ENCODE measurements around the gene PHKG2.

PHKG2 gene

DNA sequence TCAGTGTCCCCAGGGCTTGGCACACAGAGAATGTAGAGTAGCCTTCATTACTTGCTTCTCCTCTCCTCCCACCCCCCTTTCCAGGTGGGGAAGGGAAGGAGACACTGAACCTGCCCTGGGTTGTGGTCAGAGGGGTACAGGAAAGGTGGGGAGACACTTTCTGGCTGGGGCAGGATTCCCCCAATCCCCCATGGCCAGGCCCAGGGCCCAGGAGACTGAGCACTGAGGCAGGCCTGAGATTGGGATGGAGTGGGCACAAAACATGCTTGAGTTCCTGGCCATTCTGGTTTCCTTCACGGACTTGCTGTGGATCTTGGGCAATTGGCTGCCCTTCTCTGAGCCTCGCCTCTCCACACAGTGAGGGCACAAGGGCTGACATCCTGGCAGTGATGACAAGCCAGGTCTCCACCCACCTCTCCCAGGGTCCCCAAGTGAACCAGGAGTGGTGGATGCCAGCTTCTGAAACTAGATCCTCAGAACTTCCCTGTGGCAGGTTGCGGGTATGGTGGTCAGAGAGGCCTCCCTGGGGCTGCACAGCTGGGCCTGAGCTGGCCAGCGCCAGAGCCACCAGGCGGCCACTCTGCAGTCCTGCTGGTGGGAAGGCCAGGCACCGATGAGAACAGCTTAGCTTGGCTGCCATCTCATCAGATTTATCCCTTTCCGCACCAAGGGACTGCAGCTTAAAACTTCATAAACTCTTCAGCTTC lies 29.5 kb downstream of the PHKG2 start:
- TF ChIP-seq ZNF274 (IDR thresholded peaks at IDR 0.05; ENCODE audit: low read depth, low read length) (no peak), SUZ12 (IDR thresholded peaks at IDR 0.05; ENCODE audit: extremely low read depth, insufficient read depth, insufficient read length) (no peak), YY1 (IDR thresholded peaks at IDR 0.05; ENCODE audit: insufficient read depth, insufficient read length) (no peak)
- Histone ChIP-seq H3K36me3 (ENCODE audit: insufficient read depth, insufficient read length, low read length) (peaks cover 73% of the 10 kb centered on the region), H3K9me3 (ENCODE audit: insufficient read depth, low read length) (no peaks in the 10 kb centered on the region), H3K4me3 (ENCODE audit: insufficient read length, low read depth) (no peak overlapping the region), H3K27me3 (ENCODE audit: insufficient read depth, insufficient read length) (no peaks in the 10 kb centered on the region), H3K9ac (ENCODE audit: insufficient read length, low read depth) (no peak overlapping the region), H3K4me1 (ENCODE audit: insufficient read depth, insufficient read length) (peaks cover 18% of the 10 kb centered on the region)
- no peak for DNase-seq (ENCODE audit: low read depth, low spot score)

- no peak for DNase-seq (ENCODE audit: low read depth, low spot score)
- no peak overlapping the region for H3K4me3 ChIP-seq (ENCODE audit: insufficient read length, low read depth)
- peak overlapping the region; percentile 53 for H3K9ac ChIP-seq (ENCODE audit: insufficient read length, low read depth)
- H3K4me1 ChIP-seq (ENCODE audit: insufficient read depth, insufficient read length), result peaks cover 21% of the 10 kb centered on the region
- no peaks in the 10 kb centered on the region for H3K27me3 ChIP-seq (ENCODE audit: insufficient read depth, insufficient read length)
- peaks cover 73% of the 10 kb centered on the region for H3K36me3 ChIP-seq (ENCODE audit: insufficient read depth, insufficient read length, low read length)
- TF ChIP-seq ZNF274 (IDR thresholded peaks at IDR 0.05; ENCODE audit: low read depth, low read length) (no peak), YY1 (IDR thresholded peaks at IDR 0.05; ENCODE audit: insufficient read depth, insufficient read length) (no peak), SUZ12 (IDR thresholded peaks at IDR 0.05; ENCODE audit: extremely low read depth, insufficient read depth, insufficient read length) (no peak)
- H3K9me3 ChIP-seq (ENCODE audit: insufficient read depth, low read length), result no peaks in the 10 kb centered on the region
These were observed 30.5 kb downstream of the PHKG2 start for GRCh38 chr16:30778549-30779244.

DNA sequence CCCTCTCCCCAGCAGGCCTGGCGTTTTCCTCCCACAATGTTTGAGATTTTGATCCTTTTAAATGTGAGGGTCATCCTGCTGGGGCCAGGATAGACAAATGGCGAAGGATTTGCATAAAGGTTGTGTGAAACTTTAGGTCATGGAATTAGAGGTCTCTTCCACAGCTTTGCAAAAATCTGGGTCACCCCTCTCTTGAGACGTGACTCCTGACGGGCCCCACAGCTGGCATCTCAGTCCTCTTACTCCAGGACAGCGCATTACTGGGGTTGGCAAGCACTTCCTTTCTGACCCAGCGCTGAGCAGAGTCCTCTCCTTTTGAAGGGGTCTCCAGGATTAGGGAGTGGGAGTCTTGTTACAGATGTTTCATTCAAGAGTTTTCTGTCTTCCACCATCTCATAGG lies 31.4 kb downstream of the PHKG2 start:
- Histone ChIP-seq H3K4me3 (ENCODE audit: insufficient read length, low read depth) (no peak overlapping the region), H3K27me3 (ENCODE audit: insufficient read depth, insufficient read length) (no peaks in the 10 kb centered on the region), H3K36me3 (ENCODE audit: insufficient read depth, insufficient read length, low read length) (peaks cover 73% of the 10 kb centered on the region), H3K9me3 (ENCODE audit: insufficient read depth, low read length) (no peaks in the 10 kb centered on the region), H3K4me1 (ENCODE audit: insufficient read depth, insufficient read length) (peaks cover 20% of the 10 kb centered on the region), H3K9ac (ENCODE audit: insufficient read length, low read depth) (peak overlapping the region; percentile 34)
- DNase-seq (ENCODE audit: low read depth, low spot score), result no peak
- TF ChIP-seq SUZ12 (IDR thresholded peaks at IDR 0.05; ENCODE audit: extremely low read depth, insufficient read depth, insufficient read length) (no peak), YY1 (IDR thresholded peaks at IDR 0.05; ENCODE audit: insufficient read depth, insufficient read length) (no peak), ZNF274 (IDR thresholded peaks at IDR 0.05; ENCODE audit: low read depth, low read length) (no peak)

- DNase-seq (ENCODE audit: low read depth, low spot score), result no peak
- no peak overlapping the region for H3K4me3 ChIP-seq (ENCODE audit: insufficient read length, low read depth)
- TF ChIP-seq ZNF274 (IDR thresholded peaks at IDR 0.05; ENCODE audit: low read depth, low read length), result no peak
- no peak overlapping the region for H3K9ac ChIP-seq (ENCODE audit: insufficient read length, low read depth)
- H3K36me3 ChIP-seq (ENCODE audit: insufficient read depth, insufficient read length, low read length), result peaks cover 73% of the 10 kb centered on the region
- H3K4me1 ChIP-seq (ENCODE audit: insufficient read depth, insufficient read length), result peaks cover 17% of the 10 kb centered on the region
- H3K27me3 ChIP-seq (ENCODE audit: insufficient read depth, insufficient read length), result no peaks in the 10 kb centered on the region
- H3K9me3 ChIP-seq (ENCODE audit: insufficient read depth, low read length), result no peaks in the 10 kb centered on the region
These were observed 31.8 kb downstream of the PHKG2 start for GRCh38 chr16:30780021-30780420.

- peaks cover 77% of the 10 kb centered on the region for H3K36me3 ChIP-seq (ENCODE audit: insufficient read depth, insufficient read length, low read length)
- no peaks in the 10 kb centered on the region for H3K27me3 ChIP-seq (ENCODE audit: insufficient read depth, insufficient read length)
- no peaks in the 10 kb centered on the region for H3K9me3 ChIP-seq (ENCODE audit: insufficient read depth, low read length)
- no peak overlapping the region for H3K9ac ChIP-seq (ENCODE audit: insufficient read length, low read depth)
- no peak for DNase-seq (ENCODE audit: low read depth, low spot score)
- peaks cover 17% of the 10 kb centered on the region for H3K4me1 ChIP-seq (ENCODE audit: insufficient read depth, insufficient read length)
- TF ChIP-seq YY1 (IDR thresholded peaks at IDR 0.05; ENCODE audit: insufficient read depth, insufficient read length) (no peak), ZNF274 (IDR thresholded peaks at IDR 0.05; ENCODE audit: low read depth, low read length) (no peak), SUZ12 (IDR thresholded peaks at IDR 0.05; ENCODE audit: extremely low read depth, insufficient read depth, insufficient read length) (no peak)
- H3K4me3 ChIP-seq (ENCODE audit: insufficient read length, low read depth), result no peak overlapping the region
These were observed 32.3 kb downstream of the PHKG2 start for GRCh38 chr16:30780549-30780948.

DNA sequence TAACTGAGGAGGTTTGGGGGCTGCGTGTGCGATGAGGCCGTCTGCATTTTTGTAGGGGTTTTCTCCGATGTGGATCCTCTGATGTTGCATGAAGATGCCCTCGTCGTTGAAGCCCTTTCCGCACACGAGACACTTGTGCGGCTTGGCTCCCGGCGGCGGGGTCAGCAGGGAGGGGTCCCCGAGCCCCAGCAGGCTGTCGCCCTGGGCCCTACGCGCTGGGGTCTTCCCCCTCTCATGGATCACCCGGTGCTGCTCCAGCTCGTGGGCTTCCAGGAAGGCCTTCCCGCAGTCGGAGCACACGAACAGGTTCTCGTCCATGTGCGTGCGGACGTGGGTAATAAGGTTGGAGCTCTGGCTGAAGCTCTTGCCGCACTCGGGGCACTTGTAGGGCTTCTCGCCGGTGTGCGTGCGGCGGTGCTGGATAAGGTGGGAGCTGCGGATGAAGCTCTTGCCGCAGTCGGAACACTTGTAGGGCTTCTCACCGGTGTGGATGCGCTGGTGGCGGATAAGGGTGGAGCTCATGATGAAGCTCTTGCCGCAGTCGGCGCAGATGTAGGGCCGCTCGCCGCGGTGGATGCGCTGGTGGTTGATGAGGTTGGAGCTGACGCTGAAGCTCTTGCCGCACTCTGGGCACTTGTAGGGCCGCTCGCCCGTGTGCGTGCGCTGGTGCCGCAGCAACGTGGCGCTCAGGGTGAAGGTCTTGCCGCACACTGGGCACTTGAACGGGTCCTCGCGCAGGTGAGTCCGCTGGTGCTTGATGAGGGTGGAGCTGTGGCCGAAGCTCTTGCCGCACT lies 34.5 kb downstream of the PHKG2 start:
- peaks cover 76% of the 10 kb centered on the region for H3K36me3 ChIP-seq (ENCODE audit: insufficient read depth, insufficient read length, low read length)

More for the DNA sequence above, 34.5 kb downstream of the PHKG2 start:
- Histone ChIP-seq H3K4me3 (ENCODE audit: insufficient read length, low read depth) (no peak overlapping the region), H3K4me1 (ENCODE audit: insufficient read depth, insufficient read length) (peaks cover 15% of the 10 kb centered on the region), H3K27me3 (ENCODE audit: insufficient read depth, insufficient read length) (no peaks in the 10 kb centered on the region), H3K9ac (ENCODE audit: insufficient read length, low read depth) (no peak overlapping the region), H3K9me3 (ENCODE audit: insufficient read depth, low read length) (no peaks in the 10 kb centered on the region)
- no peak for DNase-seq (ENCODE audit: low read depth, low spot score)
- TF ChIP-seq YY1 (IDR thresholded peaks at IDR 0.05; ENCODE audit: insufficient read depth, insufficient read length) (no peak), SUZ12 (IDR thresholded peaks at IDR 0.05; ENCODE audit: extremely low read depth, insufficient read depth, insufficient read length) (no peak), ZNF274 (IDR thresholded peaks at IDR 0.05; ENCODE audit: low read depth, low read length) (no peak)

Measured in NT2/D1 (cell line).